CD14-positive monocyte (primary cell): ENCODE data around the gene GATA1. TPM values are rescaled to one million over a fixed set of nuclear protein-coding genes. Genes with fewer than 3 reads are reported as not detected.

Source experiments
- DNase-seq, 3 donors: peaks; one replicate each; pipeline ENCODE4 v3.0.0-alpha.2; 2011 to 2022
- H2AFZ ChIP-seq: 2 replicates; pipeline ENCODE4 v1.6.0; 2012; ENCODE audit warnings: mild to moderate bottlenecking, low read depth, low read length, inconsistent platforms; ENCODE audit not compliant: insufficient read depth, poor library complexity, severe bottlenecking
- H3K27ac ChIP-seq, 2 donors: 1 replicate in 1 of 2; 2 replicates in 1 of 2; pipeline ENCODE4 v1.5.1; 2012 to 2013; ENCODE audit warnings: low read length in 2 of 2, control low read depth in 1 of 2, inconsistent platforms in 1 of 2, low read depth in 1 of 2, mild to moderate bottlenecking in 1 of 2
- H3K27me3 ChIP-seq, 2 donors: one replicate each; pipeline versions ENCODE4 v1.6.0 to v1.6.1; 2011 to 2013; ENCODE audit warnings: low read length in 2 of 2; ENCODE audit not compliant: control insufficient read depth in 2 of 2, insufficient read depth in 2 of 2
- H3K36me3 ChIP-seq, 2 donors: replicated peaks in 1 of 2; 1 replicate in 1 of 2; 2 replicates in 1 of 2; pipeline versions ENCODE4 v1.5.1 to v1.6.1; 2012 to 2013; ENCODE audit warnings: low read length in 2 of 2, control low read depth in 1 of 2, inconsistent platforms in 1 of 2, mild to moderate bottlenecking in 1 of 2; ENCODE audit not compliant: insufficient read depth in 2 of 2, control insufficient read depth in 1 of 2
- H3K4me1 ChIP-seq, 2 donors: 1 replicate in 1 of 2; 2 replicates in 1 of 2; pipeline versions ENCODE4 v1.5.1 to v1.6.1; 2012 to 2013; ENCODE audit warnings: low read length in 2 of 2, control low read depth in 1 of 2, inconsistent platforms in 1 of 2, mild to moderate bottlenecking in 1 of 2, moderate library complexity in 1 of 2; ENCODE audit not compliant: insufficient read depth in 2 of 2, control insufficient read depth in 1 of 2
- H3K4me2 ChIP-seq: replicated peaks from 2 replicates; pipeline ENCODE3; 2012; ENCODE audit warnings: low read length, moderate library complexity, mild to moderate bottlenecking; ENCODE audit not compliant: poor library complexity, severe bottlenecking; ENCODE audit errors: extremely low read depth
- H3K4me3 ChIP-seq, 3 experiments: fragments of 200-600 bp in 1 of 3; sonication (generic) in 1 of 3; replicated peaks in 1 of 3; 1 replicate in 2 of 3; 2 replicates in 1 of 3; pipeline ENCODE4 v1.5.1; 2011 to 2013; ENCODE audit warnings: low read length in 3 of 3, mild to moderate bottlenecking in 3 of 3, control low read depth in 2 of 3, low read depth in 2 of 3, inconsistent platforms in 1 of 3, moderate library complexity in 1 of 3
- H3K79me2 ChIP-seq: 2 replicates; pipeline ENCODE4 v1.6.0; 2012; ENCODE audit warnings: mild to moderate bottlenecking, control low read depth, inconsistent platforms, low read length, moderate library complexity; ENCODE audit not compliant: insufficient read depth
- H3K9ac ChIP-seq: 2 replicates; pipeline ENCODE4 v1.6.0; 2017; ENCODE audit warnings: low read length, mild to moderate bottlenecking; ENCODE audit not compliant: insufficient read depth, poor library complexity, severe bottlenecking
- H3K9me3 ChIP-seq, 2 donors: replicated peaks in 1 of 2; 1 replicate in 1 of 2; 2 replicates in 1 of 2; pipeline versions ENCODE4 v1.5.1 to v1.6.1; 2012 to 2013; ENCODE audit warnings: low read length in 2 of 2, control low read depth in 1 of 2; ENCODE audit not compliant: control insufficient read depth in 1 of 2, insufficient read depth in 1 of 2
- H4K20me1 ChIP-seq: 2 replicates; pipeline ENCODE4 v1.6.0; 2012; ENCODE audit warnings: mild to moderate bottlenecking, low read length, control low read depth, moderate library complexity; ENCODE audit not compliant: insufficient read depth
- H3K27ac Mint-ChIP-seq, 7 donors: one replicate each; pipeline ENCODE4 v1.8.0; 2020; ENCODE audit warnings: mild to moderate bottlenecking in 7 of 7, mixed read lengths in 7 of 7, moderate library complexity in 6 of 7, inconsistent platforms in 2 of 7
- H3K27me3 Mint-ChIP-seq, 3 donors: one replicate each; pipeline ENCODE4 v1.8.0; 2021 to 2022; ENCODE audit warnings: low read depth in 3 of 3, mild to moderate bottlenecking in 3 of 3, mixed read lengths in 3 of 3, moderate library complexity in 3 of 3, inconsistent platforms in 1 of 3
- H3K36me3 Mint-ChIP-seq, 2 donors: one replicate each; pipeline ENCODE4 v1.8.0; 2020; ENCODE audit warnings: mixed read lengths in 2 of 2, inconsistent platforms in 1 of 2, mild to moderate bottlenecking in 1 of 2
- H3K4me1 Mint-ChIP-seq: one replicate; pipeline ENCODE4 v1.8.0; 2020; ENCODE audit warnings: mild to moderate bottlenecking, mixed read lengths
- H3K4me3 Mint-ChIP-seq, 2 donors: one replicate each; pipeline ENCODE4 v1.8.0; 2020; ENCODE audit warnings: mild to moderate bottlenecking in 2 of 2, mixed read lengths in 2 of 2, moderate library complexity in 1 of 2
- H3K9me3 Mint-ChIP-seq, 7 donors: one replicate each; pipeline ENCODE4 v1.8.0; 2020 to 2022; ENCODE audit warnings: mixed read lengths in 7 of 7, mild to moderate bottlenecking in 6 of 7, moderate library complexity in 6 of 7, inconsistent platforms in 2 of 7
- CTCF ChIP-seq: fragments of 200-600 bp; IDR thresholded peaks from one replicate; pipeline ENCODE4 v1.8.0; 2022; ENCODE audit warnings: antibody characterized with exemption, mild to moderate bottlenecking
- WGBS: methylation state at CpG from one replicate; pipeline ENCODE4 v1.1.5; 2013; ENCODE audit warnings: missing lambda C conversion rate; ENCODE audit not compliant: insufficient coverage; 5-methylcytosine and 5-hydroxymethylcytosine counted together
- intact Hi-C, 2 donors: fragments of 100-400 bp; cut with micrococcal nuclease; formaldehyde crosslinking; loops; one replicate each; pipeline versions ENCODE4 v1.15.0 to v1.15.1; 2023
- polyA plus RNA-seq, 3 donors: library from polyadenylated mRNA; depleted of rRNA in 1 of 3; unstranded in 2 of 3; stranded (reverse) in 1 of 3; fragments of 300-500 nt in 2 of 3; fragments of >200 nt in 1 of 3; fragmentation: Illumina TruSeq in 2 of 3; gene quantifications; 1 replicate in 2 of 3; 2 replicates in 1 of 3; pipeline ENCODE4 v1.2.3, GENCODE V29; 2012 to 2021

GATA1 gene
- polyA plus RNA-seq, 3 donors: not detected

- Histone ChIP-seq H3K4me1 (peaks cover 0 to 11% of the 10 kb centered on the region in 2 donors), H3K9ac (no peak overlapping the region), H2AFZ (no peak overlapping the region), H3K4me2 (no peak overlapping the region), H3K9me3 (no peaks in the 10 kb centered on the region), H4K20me1 (no peaks in the 10 kb centered on the region), H3K36me3 (no peaks in the 10 kb centered on the region), H3K79me2 (no peaks in the 10 kb centered on the region), H3K4me3 (no peak overlapping the region), H3K27me3 (no peaks in the 10 kb centered on the region), H3K27ac (no peak overlapping the region)
- Mint-ChIP-seq H3K4me1 (peaks cover 13% of the 10 kb centered on the region), H3K27ac (no peak overlapping the region), H3K4me3 (no peak overlapping the region), H3K27me3 (peaks cover 3 to 12% (median 3%) of the 10 kb centered on the region in 3 donors), H3K9me3 (no peaks in the 10 kb centered on the region), H3K36me3 (no peaks in the 10 kb centered on the region)
- WGBS: 100% methylated on average over 1 of the region's 11 CpGs
- intact Hi-C loops: loop anchor here in 1 of 2 donors (10.0 kb wide), 1 partner anchor 46 kb away; no protein-coding TSS in a partner anchor
- no peak for DNase-seq
- no peak for TF ChIP-seq CTCF
Observed at GRCh38 chrX:48791063-48791820, 4.9 kb downstream of the GATA1 start.

DNA sequence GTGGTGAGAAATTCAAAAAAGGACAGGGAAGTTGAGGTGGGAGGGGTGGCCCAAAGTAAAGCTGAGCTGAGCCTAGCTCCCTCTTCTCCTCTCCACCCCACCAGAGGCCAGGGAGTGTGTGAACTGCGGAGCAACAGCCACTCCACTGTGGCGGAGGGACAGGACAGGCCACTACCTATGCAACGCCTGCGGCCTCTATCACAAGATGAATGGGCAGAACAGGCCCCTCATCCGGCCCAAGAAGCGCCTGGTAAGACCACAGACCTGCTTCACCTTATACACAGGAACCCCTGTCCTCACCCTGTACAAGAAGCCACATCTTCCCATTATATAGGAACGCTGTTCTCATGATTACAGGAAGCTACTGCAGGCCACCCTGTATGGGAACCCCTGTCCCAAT lies 5.8 kb downstream of the GATA1 start:
- no peak overlapping the region for H3K4me2 ChIP-seq
- no peak for DNase-seq

More for the DNA sequence above, 5.8 kb downstream of the GATA1 start:
- H3K27ac Mint-ChIP-seq: no peak overlapping the region
- H3K9me3 Mint-ChIP-seq: no peaks in the 10 kb centered on the region
- no peak overlapping the region for H3K4me3 Mint-ChIP-seq
- Histone ChIP-seq H3K79me2 (no peaks in the 10 kb centered on the region), H4K20me1 (no peaks in the 10 kb centered on the region), H2AFZ (no peak overlapping the region), H3K9me3 (no peaks in the 10 kb centered on the region), H3K27ac (no peak overlapping the region), H3K4me3 (no peak overlapping the region), H3K4me1 (peaks cover 0 to 11% of the 10 kb centered on the region in 2 donors), H3K27me3 (no peaks in the 10 kb centered on the region), H3K36me3 (no peaks in the 10 kb centered on the region), H3K9ac (no peak overlapping the region)
- intact Hi-C loops: loop anchor here in 1 of 2 donors (10.0 kb wide), 1 partner anchor 47 kb away; no protein-coding TSS in a partner anchor
- H3K36me3 Mint-ChIP-seq: no peaks in the 10 kb centered on the region
- 96% methylated on average over 4 of the region's 7 CpGs for WGBS
- peaks cover 1 to 5% (median 2%) of the 10 kb centered on the region in 3 donors for H3K27me3 Mint-ChIP-seq
- TF ChIP-seq CTCF: no peak
- peaks cover 13% of the 10 kb centered on the region for H3K4me1 Mint-ChIP-seq
